H1 (cell line): ENCODE results near the gene PRKCSH. TPM values are rescaled to one million over a fixed set of nuclear protein-coding genes. Genes with fewer than 3 reads are reported as not detected.
A peak's percentile ranks its signal among the peaks of the same experiment; 100 is the strongest.

Experiments
- CHD2 ChIP-seq: IDR thresholded peaks from 2 replicates; pipeline ENCODE4 v1.6.1; 2012; ENCODE audit warnings: low read length, improper control_type of control experiment
- CHD7 ChIP-seq: fragments of 300-600 bp; sonication (generic); IDR thresholded peaks from 2 replicates; pipeline ENCODE4 v1.7.1; 2012; ENCODE audit warnings: low read length, moderate library complexity, mild to moderate bottlenecking, inconsistent platforms; ENCODE audit not compliant: insufficient replicate concordance
- CREB1 ChIP-seq: IDR thresholded peaks from 2 replicates; pipeline ENCODE4 v1.6.1; 2012; ENCODE audit warnings: inconsistent platforms
- CTCF ChIP-seq, 3 experiments: IDR thresholded peaks; 1 replicate in 2 of 3; 2 replicates in 1 of 3; pipeline versions ENCODE4 v1.5.1 to v1.6.1; 2011; ENCODE audit warnings: low read length in 3 of 3, mild to moderate bottlenecking in 3 of 3, inconsistent platforms in 2 of 3, low read depth in 1 of 3, moderate library complexity in 1 of 3; ENCODE audit not compliant: insufficient read depth in 1 of 3; ENCODE audit errors: control extremely low read depth in 1 of 3
- EZH2 ChIP-seq: fragments of 200-600 bp; sonication (generic); IDR thresholded peaks from 2 replicates; pipeline ENCODE4 v1.7.1; 2012; ENCODE audit warnings: low read depth, mild to moderate bottlenecking, moderate library complexity, low read length, inconsistent platforms; ENCODE audit not compliant: severe bottlenecking
- HDAC6 ChIP-seq: IDR thresholded peaks from one replicate; pipeline ENCODE4 v1.7.1; 2012; ENCODE audit warnings: low read depth, mild to moderate bottlenecking, inconsistent platforms, low read length, moderate library complexity
- KDM5A ChIP-seq: fragments of 200-600 bp; IDR thresholded peaks from 2 replicates; pipeline ENCODE4 v1.7.1; 2012; ENCODE audit warnings: mild to moderate bottlenecking, low read length, inconsistent platforms, mixed read lengths
- POLR2AphosphoS5 ChIP-seq: IDR thresholded peaks from 2 replicates; pipeline ENCODE4 v1.6.1; 2011; ENCODE audit warnings: low read depth, low read length
- polyA plus RNA-seq, 7 experiments: library from polyadenylated mRNA; depleted of rRNA in 3 of 7; stranded (reverse) in 5 of 7; unstranded in 2 of 7; fragments of >200 nt in 5 of 7; fragments of 200-250 nt in 2 of 7; gene quantifications; 1 replicate in 5 of 7; 2 replicates in 1 of 7; 4 replicates in 1 of 7; pipeline versions ENCODE4 v1.2.1 to v1.2.3, GENCODE V29; 2011 to 2013; ENCODE audit warnings: missing spikeins in 2 of 7, mixed read lengths in 2 of 7
- total RNA-seq: library from RNA; stranded (reverse); fragmentation: NEBNext Ultra II Directional; extraction: Animal tissue kit (Norgen Biotek cat#: 25700); gene quantifications from 2 replicates; pipeline ENCODE4 v1.2.1, GENCODE V29; 2021

PRKCSH gene
- total and polyA plus RNA-seq, 2 of the 8 experiments (the other 6 are each of a cell fraction or from before 2014, with no cell fraction given) = 97.2 to 337 TPM

- peak; percentile 22; the same call in 1 of the 2 replicates for TF ChIP-seq CREB1
- TF ChIP-seq EZH2 = no peak
- TF ChIP-seq CHD2 = no peak
- no peak for TF ChIP-seq KDM5A
- TF ChIP-seq HDAC6 = no peak
- no peak for TF ChIP-seq CHD7
- TF ChIP-seq POLR2AphosphoS5 = no peak
- peak; percentile 57 to 69 (median 63) for TF ChIP-seq CTCF (IDR thresholded peaks at IDR 0.05; ENCODE audit: control extremely low read depth in 1 of 3, insufficient read depth in 1 of 3, low read depth in 1 of 3, low read length in 3 of 3)
These were observed 29.4 kb upstream of the PRKCSH start (continued) for GRCh38 chr19:11405846-11406643.
